Measurements from ENCODE around the gene RALGPS2.

The RALGPS2 gene

GRCh38 chr1:178702146-178702545 is 22.9 kb upstream of the RALGPS2 start:
- no peak for DNase-seq (ENCODE audit: low spot score)
- TF ChIP-seq, protein P1, sequence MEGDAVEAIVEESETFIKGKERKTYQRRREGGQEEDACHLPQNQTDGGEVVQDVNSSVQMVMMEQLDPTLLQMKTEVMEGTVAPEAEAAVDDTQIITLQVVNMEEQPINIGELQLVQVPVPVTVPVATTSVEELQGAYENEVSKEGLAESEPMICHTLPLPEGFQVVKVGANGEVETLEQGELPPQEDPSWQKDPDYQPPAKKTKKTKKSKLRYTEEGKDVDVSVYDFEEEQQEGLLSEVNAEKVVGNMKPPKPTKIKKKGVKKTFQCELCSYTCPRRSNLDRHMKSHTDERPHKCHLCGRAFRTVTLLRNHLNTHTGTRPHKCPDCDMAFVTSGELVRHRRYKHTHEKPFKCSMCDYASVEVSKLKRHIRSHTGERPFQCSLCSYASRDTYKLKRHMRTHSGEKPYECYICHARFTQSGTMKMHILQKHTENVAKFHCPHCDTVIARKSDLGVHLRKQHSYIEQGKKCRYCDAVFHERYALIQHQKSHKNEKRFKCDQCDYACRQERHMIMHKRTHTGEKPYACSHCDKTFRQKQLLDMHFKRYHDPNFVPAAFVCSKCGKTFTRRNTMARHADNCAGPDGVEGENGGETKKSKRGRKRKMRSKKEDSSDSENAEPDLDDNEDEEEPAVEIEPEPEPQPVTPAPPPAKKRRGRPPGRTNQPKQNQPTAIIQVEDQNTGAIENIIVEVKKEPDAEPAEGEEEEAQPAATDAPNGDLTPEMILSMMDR (IDR thresholded peaks at IDR 0.05; ENCODE audit: extremely low read depth, missing control alignments): no peak

- TF ChIP-seq, protein P1 (IDR thresholded peaks at IDR 0.05; ENCODE audit: extremely low read depth, missing control alignments): no peak
- DNase-seq (ENCODE audit: low spot score): no peak
Observed at GRCh38 chr1:178704833-178705232, 20.2 kb upstream of the RALGPS2 start.

DNA sequence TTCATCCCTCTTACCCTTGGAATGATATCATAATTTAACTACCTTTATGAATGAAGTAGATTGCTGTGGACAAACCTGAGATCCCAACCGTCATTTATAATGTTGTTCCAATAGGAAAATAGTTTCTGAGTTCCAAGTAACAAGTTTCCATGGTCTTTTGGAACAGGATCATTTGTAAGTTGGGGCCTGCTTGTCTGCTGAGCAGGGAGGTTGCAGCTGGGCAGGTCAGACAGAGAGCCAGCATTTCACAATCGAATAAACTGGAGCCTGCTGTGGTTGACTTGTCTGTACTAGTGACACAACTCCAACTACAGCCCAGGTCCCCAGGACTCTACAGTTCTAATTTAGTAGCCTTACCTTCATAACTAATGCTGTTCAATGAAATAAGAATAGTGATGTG is 18.6 kb upstream of the RALGPS2 start:
- TF ChIP-seq, protein P1 (IDR thresholded peaks at IDR 0.05; ENCODE audit: extremely low read depth, missing control alignments): no peak
- no peak for DNase-seq (ENCODE audit: low spot score)

- TF ChIP-seq, protein P1 (IDR thresholded peaks at IDR 0.05; ENCODE audit: extremely low read depth, missing control alignments): no peak
- DNase-seq (ENCODE audit: low spot score): no peak
Observed at GRCh38 chr1:178713259-178713658, 11.8 kb upstream of the RALGPS2 start.

- TF ChIP-seq, protein P1 (IDR thresholded peaks at IDR 0.05; ENCODE audit: extremely low read depth, missing control alignments): no peak
- no peak for DNase-seq (ENCODE audit: low spot score)
Observed at GRCh38 chr1:178714453-178714852, 10.6 kb upstream of the RALGPS2 start.

DNA sequence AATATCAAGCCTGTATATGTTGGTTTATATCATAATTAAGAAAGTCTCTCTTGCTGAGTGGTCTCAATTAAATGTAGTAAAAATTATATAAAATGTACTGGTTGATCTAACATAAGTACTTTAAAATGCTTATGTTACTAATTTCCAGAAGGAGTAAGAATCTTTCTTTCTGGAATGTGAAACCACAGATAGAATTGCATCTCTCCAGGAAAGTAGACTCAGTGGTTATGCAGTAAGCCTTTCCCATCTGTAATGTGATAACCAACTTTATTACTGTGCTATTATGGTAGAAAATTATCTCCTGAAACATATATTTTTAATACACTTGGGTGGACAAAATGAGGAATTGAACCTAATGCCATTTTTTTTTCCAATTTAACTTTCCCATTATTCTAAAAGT is 8.9 kb upstream of the RALGPS2 start:
- TF ChIP-seq, protein P1 (IDR thresholded peaks at IDR 0.05; ENCODE audit: extremely low read depth, missing control alignments): no peak
- no peak for DNase-seq (ENCODE audit: low spot score)

DNA sequence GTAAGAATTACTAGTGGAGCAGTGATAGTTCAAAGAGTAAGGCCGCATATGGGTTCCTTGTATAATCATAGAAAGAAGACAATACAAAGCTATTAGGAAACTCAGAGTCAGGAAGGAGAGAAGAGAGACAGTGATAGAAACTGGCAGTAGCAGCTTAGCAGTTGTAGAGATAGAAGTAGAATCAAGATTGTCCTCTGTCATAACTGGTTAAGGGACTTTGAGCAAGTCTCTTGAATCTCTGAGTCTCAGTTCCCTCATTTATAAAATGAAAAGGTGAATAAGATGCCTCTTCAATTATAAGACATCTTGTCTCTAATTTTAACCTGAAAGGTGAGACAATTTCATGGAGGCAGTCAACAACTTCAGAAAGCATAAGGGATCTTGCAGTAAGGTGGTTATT is 6.5 kb upstream of the RALGPS2 start:
- no peak for DNase-seq (ENCODE audit: low spot score)
- TF ChIP-seq, protein P1 (IDR thresholded peaks at IDR 0.05; ENCODE audit: extremely low read depth, missing control alignments): no peak
